ENCODE data around the gene SMIM11. TPM values are rescaled to one million over a fixed set of nuclear protein-coding genes. Genes with fewer than 3 reads are reported as not detected.

Gene SMIM11, protein sequence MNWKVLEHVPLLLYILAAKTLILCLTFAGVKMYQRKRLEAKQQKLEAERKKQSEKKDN
- total RNA-seq = 8.1 and 19.4 TPM in 2 replicates

DNA sequence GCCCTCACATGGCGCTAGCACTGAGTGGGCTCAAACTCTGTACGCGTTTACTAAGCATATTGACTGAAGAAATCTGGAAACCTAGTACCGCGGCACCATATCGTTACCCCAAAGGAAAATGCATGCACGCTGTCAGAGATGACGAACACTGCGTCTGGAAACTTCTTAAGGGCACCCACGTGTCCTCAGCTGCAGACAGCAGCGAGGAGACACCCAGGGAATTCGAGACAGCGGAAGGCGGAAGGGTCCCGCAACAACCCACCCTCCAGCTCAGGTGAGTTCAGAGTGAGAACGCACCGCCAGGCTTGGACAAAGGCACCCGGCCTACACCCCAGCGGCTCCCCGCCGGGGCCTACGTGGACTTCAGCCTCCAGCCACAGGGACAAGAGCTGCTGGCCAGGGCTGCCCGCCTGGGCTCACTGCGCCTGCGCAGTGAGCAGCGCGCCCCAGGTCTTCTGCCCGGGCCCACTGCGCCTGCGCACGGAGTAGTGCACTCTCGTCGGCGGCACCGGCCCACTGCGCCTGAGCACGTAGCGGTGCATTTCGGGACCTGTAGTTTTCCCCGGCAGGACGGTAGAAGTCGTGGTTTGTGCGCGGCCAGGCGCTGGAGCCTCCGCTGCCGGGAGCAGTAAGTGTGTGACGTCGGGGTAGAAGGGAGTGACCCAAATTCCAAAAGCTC is at the start of gene SMIM11:
Gene SMIM11 (plus strand): TSS at position 568 of the 679 bp plus-strand sequence. CDS start 3,998 bp downstream, outside the sequence.

DNA sequence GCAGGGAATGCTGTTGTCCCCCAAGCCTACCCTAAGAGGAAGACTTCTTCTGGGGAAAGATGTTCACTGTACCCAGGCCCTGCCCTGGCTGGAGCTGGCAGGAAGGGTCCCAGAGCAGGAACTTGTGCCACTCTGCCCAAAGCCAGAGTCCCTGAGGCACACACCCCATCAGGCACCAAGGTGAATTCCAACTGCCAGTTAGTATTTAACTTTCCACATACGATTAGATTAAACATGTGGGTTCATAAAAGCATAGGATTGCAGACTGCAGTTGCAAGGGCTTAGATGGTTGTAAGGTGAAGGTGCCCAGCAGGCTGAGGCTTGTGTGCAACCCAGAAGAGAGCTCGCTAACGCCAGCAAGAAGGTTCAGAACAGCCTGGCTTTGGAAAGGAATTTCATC is 11.6 kb upstream of the SMIM11 start, which contains the start of gene KCNE2:
Gene KCNE2 (plus strand): TSS at position 274 of the 400 bp plus-strand sequence. CDS start 6,473 bp downstream, outside the sequence.

DNA sequence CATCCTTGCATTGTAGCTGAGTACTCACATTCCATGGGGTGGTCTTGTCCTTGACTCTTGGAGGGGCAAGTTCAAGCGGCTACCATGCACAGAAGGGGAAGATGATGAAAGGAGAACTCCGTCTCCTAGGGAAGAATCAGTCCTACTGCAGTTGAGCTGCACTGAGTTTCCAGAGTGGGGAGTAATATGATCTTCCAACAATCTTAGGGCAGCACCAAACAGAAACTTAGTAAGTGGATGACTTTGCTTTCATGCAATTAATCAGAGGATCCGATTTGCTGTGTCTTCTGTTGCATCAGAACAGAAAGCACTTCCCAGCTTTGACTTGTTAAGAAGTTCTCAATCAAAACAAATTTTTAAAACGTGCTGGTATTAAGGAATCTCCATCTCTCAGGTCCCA is 48.5 kb downstream of the SMIM11 start, which contains the start of gene SMIM34:
Gene SMIM34 (minus strand): TSS at position 147 of the 400 bp plus-strand sequence. CDS start 112 bp downstream, at position 35.

Other genes with a start within 250 kb of the SMIM11 start
- not detected in 2 replicates for gene KCNE2, start 11.5 kb upstream of the SMIM11 start, total RNA-seq
- gene SMIM34, start 48.4 kb downstream of the SMIM11 start, total RNA-seq = 0.09 and 0.28 TPM in 2 replicates
- 0.55 and 0.85 TPM in 2 replicates for gene KCNE1, start 136.7 kb downstream of the SMIM11 start, total RNA-seq
- gene RCAN1, start 239.6 kb downstream of the SMIM11 start, total RNA-seq = 243 and 246 TPM in 2 replicates

All from smooth muscle cell of bladder (primary cell).